Suppressor macrophage (primary cell): ENCODE results near the gene HSD11B2.

ENCODE experiments used
- DNase-seq, 4 experiments: peaks; one replicate each; pipeline ENCODE4 v3.0.0-alpha.2; 2020 to 2022

Gene HSD11B2

GRCh38 chr16:67451704-67452435 is 20.9 kb downstream of the HSD11B2 start:
- no peak for DNase-seq

- no peak for DNase-seq
Measured at GRCh38 chr16:67454104-67454503, 23.2 kb downstream of the HSD11B2 start.

DNA sequence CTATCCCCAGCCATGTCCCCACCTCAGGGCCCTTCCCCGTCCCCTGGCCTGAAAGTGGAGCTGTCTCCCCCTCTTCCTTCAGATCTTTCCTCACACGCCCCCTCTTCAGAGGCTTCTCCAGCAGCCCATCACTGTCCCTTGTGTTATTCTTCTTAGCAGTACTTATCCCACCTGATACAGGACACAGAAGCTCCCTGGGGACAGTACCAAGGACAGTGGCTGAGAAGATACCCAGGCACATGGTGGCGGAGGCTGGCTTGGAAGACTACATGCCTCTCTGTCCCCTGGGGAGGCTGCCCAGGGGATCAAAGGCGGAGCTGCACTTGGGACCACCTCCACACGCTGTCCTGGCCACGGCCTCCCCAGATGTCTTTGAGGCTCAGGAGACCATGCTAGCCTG is 23.9 kb downstream of the HSD11B2 start:
- no peak for DNase-seq

DNA sequence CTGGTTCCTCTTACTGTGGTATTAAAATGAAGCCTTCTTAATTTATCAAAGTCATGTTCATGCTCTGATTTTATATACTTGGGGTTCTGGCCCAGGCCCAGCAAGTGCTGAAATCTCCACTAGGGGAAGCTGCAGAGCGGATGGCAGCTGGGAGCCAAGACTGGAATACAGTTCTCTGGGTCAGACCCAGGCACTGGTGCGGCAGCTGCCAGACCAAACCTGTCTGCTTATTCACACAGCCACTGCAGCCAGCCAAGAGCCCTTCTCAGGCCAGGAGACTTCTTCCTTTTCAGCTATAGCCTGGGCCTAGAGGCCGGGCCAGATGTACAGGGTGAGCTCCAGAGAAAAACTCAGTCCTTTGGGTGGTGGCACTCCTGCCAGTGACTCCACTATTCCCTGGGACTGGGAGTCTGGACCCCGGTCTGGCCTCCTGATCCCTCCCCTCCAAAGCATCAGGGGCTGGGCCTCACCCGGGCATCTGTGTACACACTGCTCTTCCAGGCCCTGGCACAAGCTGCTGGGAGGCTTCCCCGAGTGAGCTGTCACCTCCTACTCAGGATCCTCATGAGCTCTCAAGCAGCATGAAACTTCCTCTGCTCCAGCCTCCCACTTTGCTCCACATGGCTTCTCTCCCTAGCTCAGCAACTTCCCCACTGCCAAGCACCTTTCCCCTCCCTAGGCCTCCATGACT is 25.6 kb downstream of the HSD11B2 start:
- peak; percentile 46 to 81 (median 72) for DNase-seq

GRCh38 chr16:67457611-67458010 is 26.7 kb downstream of the HSD11B2 start:
- no peak for DNase-seq

- DNase-seq, result no peak
Measured at GRCh38 chr16:67458121-67458641, 27.3 kb downstream of the HSD11B2 start.

DNA sequence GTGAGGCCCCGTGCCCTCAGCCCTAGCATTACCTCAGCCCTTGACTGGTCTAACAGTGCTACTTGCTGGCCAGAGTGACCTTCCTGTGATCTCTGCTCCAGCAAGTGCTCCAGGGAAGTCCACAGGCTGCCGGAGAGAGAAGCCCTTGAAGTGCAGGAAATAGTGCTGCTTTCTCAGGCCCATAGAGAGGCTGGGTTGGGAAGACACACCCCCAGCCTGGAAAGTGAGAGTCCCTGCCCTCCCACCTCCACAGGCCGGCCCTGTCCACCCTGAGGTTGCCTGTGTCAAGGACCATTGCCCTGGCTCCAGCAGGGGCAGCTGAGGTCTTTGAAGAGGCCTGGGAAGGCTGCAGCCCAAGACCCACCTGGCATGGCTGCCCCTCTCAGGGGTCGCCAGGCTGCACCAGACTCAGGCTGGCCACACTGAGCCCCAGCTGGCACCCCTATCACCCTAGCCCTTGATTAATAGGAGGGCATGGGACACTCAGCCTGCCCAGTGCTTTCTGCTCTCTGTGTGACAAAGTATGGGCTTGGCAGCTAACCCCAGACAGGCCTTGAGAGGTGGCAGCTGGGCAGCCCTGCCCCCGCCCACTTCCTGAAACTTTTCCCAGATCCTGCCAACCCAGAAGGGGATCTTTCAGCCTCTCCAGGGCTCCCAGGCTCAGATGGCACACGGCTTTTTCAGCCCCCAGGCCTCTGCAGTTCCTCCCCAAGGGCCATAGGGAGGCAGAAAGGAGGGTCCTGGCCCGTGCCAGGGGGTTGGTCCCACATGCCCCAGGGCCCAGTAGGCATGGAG is 28.3 kb downstream of the HSD11B2 start:
- DNase-seq, result peak in 1 of 4 experiments; percentile 36

DNA sequence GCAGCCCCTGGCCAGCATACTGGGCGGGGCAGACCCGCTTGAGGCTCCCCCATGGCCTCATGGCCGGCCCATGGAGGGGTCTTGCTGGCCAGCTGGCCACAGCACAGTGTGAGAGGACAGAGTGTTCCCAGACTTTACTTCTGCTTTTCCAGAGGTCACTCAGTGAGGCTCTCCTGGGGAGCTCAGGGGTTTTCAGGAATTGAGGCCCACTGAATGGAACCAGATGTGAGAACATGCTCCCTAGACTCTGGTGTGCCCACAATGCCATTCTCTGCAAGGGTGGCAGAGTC is 28.9 kb downstream of the HSD11B2 start:
- DNase-seq, result no peak

- DNase-seq, result no peak
Measured at GRCh38 chr16:67460168-67460567, 29.2 kb downstream of the HSD11B2 start.

DNA sequence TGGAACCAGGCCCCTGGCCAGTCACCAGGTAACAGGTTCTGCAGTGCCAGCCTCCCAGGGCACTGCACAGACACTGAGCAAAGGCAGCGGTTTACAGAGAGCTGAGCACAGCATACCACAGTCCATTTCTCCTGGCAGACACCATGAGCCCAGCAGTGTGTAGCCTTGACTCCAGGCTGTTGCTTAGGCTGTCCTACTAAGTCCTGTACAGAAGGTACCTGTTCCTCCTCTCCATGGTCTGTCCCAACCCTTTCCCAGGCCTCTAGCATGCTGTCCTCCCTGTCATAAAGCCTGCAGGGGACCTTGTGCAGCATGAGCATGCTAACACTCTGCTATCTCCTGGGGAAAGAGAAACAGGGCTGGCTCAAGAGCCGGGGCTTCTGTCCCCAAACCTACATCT is 30.0 kb downstream of the HSD11B2 start:
- DNase-seq, result no peak

DNA sequence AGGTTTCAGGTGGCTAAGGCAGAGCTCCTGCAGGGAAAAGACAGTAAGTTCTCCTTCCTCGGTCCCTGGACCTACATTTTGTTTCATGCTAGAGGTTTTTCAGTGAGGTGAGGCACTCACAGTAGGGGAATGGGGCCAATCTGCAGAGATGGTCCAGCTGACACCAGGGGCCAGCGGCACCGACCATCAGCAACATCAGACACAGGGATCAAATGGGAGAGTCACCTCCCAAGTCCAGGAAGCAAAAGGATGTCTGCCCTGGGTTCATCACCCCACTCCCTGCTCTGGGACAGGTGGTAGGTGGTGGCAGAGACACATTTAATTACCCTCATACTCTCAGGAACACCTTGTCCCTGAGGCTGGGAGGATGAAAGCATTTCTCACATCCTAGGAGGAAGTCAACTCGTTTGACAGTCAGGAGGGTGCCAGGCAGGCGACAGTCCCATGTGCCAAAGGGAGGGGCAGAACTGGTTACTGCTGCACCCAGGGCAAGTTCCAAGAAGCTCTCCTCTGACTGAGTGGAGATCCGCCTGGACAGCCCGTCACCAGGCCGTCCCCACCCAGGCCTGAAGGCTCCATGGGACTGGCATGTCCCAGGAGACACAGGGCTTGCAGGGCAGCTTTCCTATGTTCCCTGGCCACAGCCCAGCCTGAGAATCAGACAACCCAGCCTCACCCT is 30.8 kb downstream of the HSD11B2 start:
- peak in 2 of 4 experiments; percentile 21 to 26 for DNase-seq

DNA sequence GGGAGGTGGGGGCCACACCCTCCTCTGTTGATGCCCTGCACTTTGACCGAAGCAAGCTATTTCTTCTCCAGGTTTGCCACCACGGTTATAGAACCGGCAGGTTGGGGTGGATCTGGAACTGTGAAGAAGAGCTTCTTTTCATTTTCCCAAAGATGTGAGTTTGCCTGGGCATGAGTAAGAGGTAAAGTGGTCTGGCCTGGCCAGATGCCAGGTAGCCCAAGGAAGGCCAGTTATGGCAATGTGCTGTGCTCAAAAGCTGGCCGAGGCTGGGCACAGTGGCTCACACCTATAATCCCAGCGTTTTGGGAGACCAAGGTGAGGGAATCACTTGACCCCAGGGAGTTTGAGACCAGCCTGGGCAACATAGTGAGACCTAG is 31.3 kb downstream of the HSD11B2 start:
- no peak for DNase-seq

- no peak for DNase-seq
Measured at GRCh38 chr16:67463059-67463458, 32.1 kb downstream of the HSD11B2 start.

GRCh38 chr16:67463691-67464090 is 32.8 kb downstream of the HSD11B2 start:
- DNase-seq, result no peak

DNA sequence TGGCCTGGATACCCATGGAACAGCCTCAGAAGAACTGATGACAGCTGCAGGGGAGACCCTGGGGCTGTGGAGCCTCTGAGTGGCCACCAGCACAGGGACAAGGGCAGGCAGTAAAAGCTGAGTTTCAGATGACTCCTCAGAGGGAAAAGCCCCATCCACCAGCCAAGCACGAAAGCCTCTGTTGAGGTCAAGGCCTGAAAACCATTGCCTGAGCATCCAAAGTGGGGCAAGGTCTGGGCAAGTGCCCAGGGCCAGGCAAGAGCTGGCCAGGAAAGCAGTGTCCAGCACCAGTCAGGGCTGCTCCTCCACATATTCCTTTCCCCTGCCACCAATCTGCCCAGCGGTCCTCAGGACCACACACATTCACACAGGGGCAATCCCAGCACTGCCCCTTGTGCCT is 33.6 kb downstream of the HSD11B2 start:
- DNase-seq, result no peak

- DNase-seq, result no peak
Measured at GRCh38 chr16:67466581-67466980, 35.7 kb downstream of the HSD11B2 start.

DNA sequence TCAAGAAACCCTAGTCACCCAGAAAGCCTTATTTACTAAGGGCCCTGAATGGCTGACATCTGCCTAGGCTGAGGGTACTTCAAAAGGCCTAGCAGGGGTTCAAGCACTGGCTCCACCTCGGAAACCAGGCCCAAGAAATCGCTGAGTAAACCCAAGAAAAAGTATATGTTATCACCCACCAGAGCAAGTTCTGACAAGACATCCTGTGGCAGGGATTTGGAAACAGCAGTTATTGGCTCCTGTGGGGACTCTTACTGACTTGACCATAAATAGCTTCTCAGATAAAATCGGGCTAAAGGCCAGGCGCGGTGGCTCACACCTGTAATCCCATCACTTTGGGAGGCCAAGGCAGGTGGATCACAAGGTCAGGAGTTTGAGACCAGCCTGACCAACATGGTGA is 37.8 kb downstream of the HSD11B2 start:
- no peak for DNase-seq

DNA sequence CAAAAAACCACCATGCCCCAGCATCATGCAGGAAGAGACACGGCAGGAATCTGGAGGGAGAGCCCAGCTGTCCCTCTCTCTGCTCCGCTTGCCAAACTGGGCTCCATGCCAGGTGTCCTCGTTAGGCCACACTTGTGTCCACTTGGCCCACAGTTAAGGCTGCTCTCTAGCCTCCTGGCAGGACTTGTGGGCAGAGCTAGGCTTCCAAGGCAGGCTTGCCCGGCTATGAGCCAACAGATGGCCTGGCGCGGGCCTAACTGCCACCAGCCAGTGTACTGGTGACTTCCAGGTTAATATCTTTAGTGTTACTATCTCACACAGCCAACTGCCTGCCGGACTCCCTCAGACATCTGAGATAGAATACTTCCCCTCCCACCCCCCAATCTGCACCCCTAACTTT is 39.4 kb downstream of the HSD11B2 start:
- peak in 1 of 4 experiments; percentile 37 for DNase-seq

DNA sequence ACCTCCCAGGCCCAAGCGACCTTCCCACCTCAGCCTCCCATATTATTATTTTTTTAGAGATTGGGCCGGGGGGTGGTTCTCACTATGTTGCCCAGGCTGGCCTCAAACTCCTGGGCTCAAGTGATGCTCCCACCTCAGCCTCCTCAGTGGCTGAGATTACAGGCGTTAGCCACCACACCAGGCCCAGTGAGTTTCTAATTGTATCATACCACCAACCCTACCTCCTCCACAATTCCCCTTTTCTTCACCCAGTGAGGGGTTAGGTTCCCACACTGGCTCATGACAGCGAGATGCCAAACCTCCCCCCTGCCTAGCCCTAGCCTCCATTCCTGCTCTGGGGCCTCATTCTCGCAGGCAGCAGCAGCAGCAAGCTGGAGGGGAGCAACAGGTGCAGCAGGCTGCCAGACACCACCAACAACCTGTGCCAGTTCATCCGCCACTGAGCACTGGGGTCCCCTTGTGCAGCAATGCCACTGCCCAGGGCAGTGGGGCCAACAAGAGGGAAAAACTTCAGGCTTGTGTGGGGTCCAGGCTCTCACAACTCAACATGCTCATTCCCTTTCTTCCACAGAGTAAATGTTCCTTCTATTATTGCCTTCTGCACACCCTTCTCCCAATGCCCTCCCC is 41.0 kb downstream of the HSD11B2 start:
- no peak for DNase-seq

DNA sequence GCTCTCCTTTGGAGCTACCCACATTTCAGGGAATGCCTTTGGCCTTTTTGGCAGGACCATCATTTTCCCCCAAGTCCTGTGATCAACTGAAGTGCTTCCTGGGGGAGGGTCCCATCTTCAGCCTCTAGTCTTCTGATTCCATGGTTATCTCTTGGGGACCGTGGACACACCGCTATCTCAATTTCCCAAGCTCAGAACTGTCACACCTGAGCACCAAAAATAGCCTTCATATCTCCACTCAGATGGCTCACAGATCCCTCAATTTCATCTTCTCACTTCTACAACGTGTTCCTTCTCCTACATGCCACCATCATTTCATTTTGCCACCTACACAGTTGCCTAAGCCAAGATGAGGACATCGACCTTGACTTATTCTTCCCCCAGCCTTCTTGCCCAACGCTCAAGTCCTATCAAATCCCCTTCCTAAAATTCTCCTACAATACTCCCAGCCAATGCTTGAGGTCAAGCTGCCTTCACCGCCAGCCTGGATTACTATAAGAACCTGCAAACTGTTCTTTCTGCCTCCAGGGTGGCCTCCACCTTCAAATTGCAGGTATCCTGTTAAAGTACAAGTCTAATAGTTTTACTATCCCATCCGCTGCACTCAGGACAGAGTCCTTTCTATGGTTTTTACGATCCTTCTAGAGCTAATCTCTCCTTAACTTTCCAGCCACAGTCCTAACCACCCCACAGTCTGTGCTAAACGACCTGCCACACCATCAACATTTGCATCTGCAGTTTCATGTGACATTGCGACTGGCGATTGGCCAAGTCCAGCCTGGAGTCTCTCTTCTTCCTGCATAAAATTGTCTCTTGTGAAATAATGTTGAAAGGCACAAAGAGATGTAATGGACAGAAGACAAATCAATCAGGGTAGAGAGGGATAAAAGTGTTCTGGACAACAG is 43.9 kb downstream of the HSD11B2 start:
- peak in 3 of 4 experiments; percentile 53 to 63 (median 59) for DNase-seq

DNA sequence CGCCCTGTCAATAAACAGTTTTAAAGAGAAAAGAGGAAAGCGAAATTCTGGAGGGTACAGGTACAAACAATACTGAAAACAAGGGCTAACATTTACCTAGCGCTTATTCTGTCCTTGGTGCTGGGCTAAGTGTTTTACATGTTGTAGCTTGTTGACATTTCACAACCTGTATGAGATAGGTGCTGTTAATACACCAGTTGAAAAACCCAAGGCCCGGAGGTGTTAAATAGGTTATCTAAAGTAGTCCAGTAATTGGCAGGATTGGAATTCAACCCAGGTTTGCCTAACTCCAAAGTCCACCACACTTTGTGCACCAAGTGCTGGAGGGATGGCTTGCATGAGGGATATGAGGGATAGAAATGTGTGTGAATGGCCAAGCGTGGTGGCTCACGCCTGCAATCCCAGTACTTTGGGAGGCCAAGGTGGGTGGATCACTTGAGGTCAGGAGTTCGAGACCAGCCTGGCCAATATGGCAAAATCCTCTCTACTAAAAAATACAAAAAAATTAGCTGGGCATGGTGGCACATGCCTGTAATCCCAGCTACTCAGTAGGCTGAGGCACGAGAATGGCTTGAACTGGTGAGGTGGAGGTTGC is 47.1 kb downstream of the HSD11B2 start:
- DNase-seq, result no peak
